Psoas muscle (tissue), 8 donors: ENCODE data around the gene CAPN2. TPM values are rescaled to one million over a fixed set of nuclear protein-coding genes. Genes with fewer than 3 reads are reported as not detected.
"Not testable (repeated sequence)": the region's sequence is repeated elsewhere in the genome, so short reads cannot be mapped to it uniquely, and the experiment has no call there.

Source experiments
- ATAC-seq, 4 donors: fragments of 200-7000 bp; cut with Tn5 transposase; one replicate each; pipeline ENCODE4 v1.9.1; 2020; ENCODE audit warnings: moderate library complexity in 3 of 4, mild to moderate bottlenecking in 2 of 4
- DNase-seq, 2 donors: peaks; one replicate each; pipeline ENCODE4 v3.0.0-alpha.2; 2020
- H3K27ac ChIP-seq: fragments of 200-600 bp; one replicate; pipeline ENCODE4 v1.8.0; 2022
- H3K27me3 ChIP-seq, 3 donors: fragments of 200-600 bp in 1 of 3; one replicate each; pipeline versions ENCODE4 v1.6.1 to v1.8.0; 2013 to 2022; ENCODE audit warnings: low read length in 2 of 3, mild to moderate bottlenecking in 2 of 3, moderate library complexity in 1 of 3; ENCODE audit not compliant: insufficient read depth in 3 of 3
- H3K36me3 ChIP-seq, 2 donors: fragments of 200-600 bp in 1 of 2; one replicate each; pipeline versions ENCODE4 v1.6.1 to v1.8.0; 2013 to 2022; ENCODE audit warnings: low read depth in 1 of 2, mild to moderate bottlenecking in 1 of 2, moderate library complexity in 1 of 2; ENCODE audit not compliant: insufficient read depth in 1 of 2
- H3K4me1 ChIP-seq: fragments of 200-600 bp; one replicate; pipeline ENCODE4 v1.8.0; 2022
- H3K4me3 ChIP-seq: fragments of 200-600 bp; one replicate; pipeline ENCODE4 v1.8.0; 2022; ENCODE audit warnings: mild to moderate bottlenecking
- H3K9me3 ChIP-seq: fragments of 200-600 bp; one replicate; pipeline ENCODE4 v1.8.0; 2022
- CTCF ChIP-seq: fragments of 200-600 bp; IDR thresholded peaks from one replicate; pipeline ENCODE4 v1.8.0; 2022; ENCODE audit warnings: antibody characterized with exemption
- WGBS, 3 donors: extraction: QIAGEN DNeasy Blood & Tissue Kit; methylation state at CpG; one replicate each; pipeline versions ENCODE4 v1.1.6 to v1.1.7; 2013; 5-methylcytosine and 5-hydroxymethylcytosine counted together
- intact Hi-C, 2 donors: fragments of 100-400 bp; cut with DNase I; formaldehyde crosslinking; loops; one replicate each; pipeline versions ENCODE4 v1.11.0 to v1.14.2; 2022
- polyA plus RNA-seq, 3 donors: library from polyadenylated mRNA; stranded (reverse); fragments of 200-250 nt; gene quantifications; one replicate each; pipeline ENCODE4 v1.2.3, GENCODE V29; 2013
- total RNA-seq, 4 donors: library from RNA; stranded (reverse); fragmentation: NEBNext Ultra II Directional in 2 of 4; extraction: Animal tissue kit (Norgen Biotek cat#: 25700) in 2 of 4; gene quantifications; one replicate each; pipeline versions ENCODE4 v1.2.1 to v1.2.4, GENCODE V29; 2021 to 2023
- donor health status: healthy with polysubstance abuse.
- donor health status: DM: no; HTN: no; CAD: no; lungs with moderate emphysema.
- donor health status: Bipolar disorder and iron deficiency.
- donor health status: healthy.
- donor health status: DM: yes; HTN: yes; CAD: no.
- donor health status: DM: no; HTN: no; CAD: no.
- donor health status: DM: no; HTN: no; CAD: no.
- donor health status: DM: yes; HTN: yes; CAD: no.

CAPN2 gene
- total and polyA plus RNA-seq, 7 donors, result 47.6 to 157 (median 105) TPM

DNA sequence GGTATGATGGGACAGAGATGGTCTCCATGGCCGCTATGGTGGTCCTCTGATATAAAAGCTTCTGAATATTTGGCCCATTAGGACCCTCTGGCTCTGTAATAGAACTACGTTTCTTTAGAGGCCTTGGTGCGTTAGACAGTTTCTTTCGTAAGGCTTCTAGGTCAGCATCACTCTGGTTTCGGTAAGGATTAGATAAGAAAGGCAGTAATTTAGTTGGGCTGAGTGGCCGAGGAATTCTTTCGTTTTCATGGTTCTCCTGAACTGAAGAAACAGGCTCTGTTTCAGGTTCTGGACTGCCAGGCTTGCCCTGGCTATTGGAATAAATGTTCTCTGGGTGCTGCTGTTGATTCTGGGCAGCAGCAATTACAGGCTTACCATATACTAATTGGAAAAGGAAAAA is 83.9 kb downstream of the CAPN2 start:
- intact Hi-C loops, result no loop called here
- peaks cover 8 to 99% of the 10 kb centered on the region in 2 donors for H3K36me3 ChIP-seq
- TF ChIP-seq CTCF, result no peak
- no peaks in the 10 kb centered on the region for H3K27me3 ChIP-seq
- DNase-seq (no peak), ATAC-seq (no peak)
- H3K27ac ChIP-seq, result no peak overlapping the region
- no peaks in the 10 kb centered on the region for H3K9me3 ChIP-seq
- 93 to 96% (median 93%) methylated on average over 7 of the region's 7 CpGs for WGBS, 3 donors
- H3K4me3 ChIP-seq, result no peak overlapping the region
- no peaks in the 10 kb centered on the region for H3K4me1 ChIP-seq

- Histone ChIP-seq H3K27ac (no peak overlapping the region), H3K36me3 (peaks cover 2 to 96% of the 10 kb centered on the region in 2 donors), H3K9me3 (no peaks in the 10 kb centered on the region), H3K4me3 (no peak overlapping the region), H3K27me3 (no peaks in the 10 kb centered on the region), H3K4me1 (no peaks in the 10 kb centered on the region)
- TF ChIP-seq CTCF, result no peak
- DNase-seq (no peak), ATAC-seq (no peak)
- 85 to 97% (median 94%) methylated on average over 7 of the region's 7 CpGs for WGBS, 3 donors
- intact Hi-C loops, result no loop called here
Observed at GRCh38 chr1:223802032-223802431, 89.7 kb downstream of the CAPN2 start.

- Histone ChIP-seq H3K4me1 (no peaks in the 10 kb centered on the region), H3K4me3 (no peak overlapping the region), H3K36me3 (peaks cover 2 to 91% of the 10 kb centered on the region in 2 donors), H3K9me3 (no peaks in the 10 kb centered on the region), H3K27me3 (no peaks in the 10 kb centered on the region), H3K27ac (no peak overlapping the region)
- ATAC-seq (no peak), DNase-seq (no peak)
- intact Hi-C loops, result no loop called here
- 69 to 81% (median 77%) methylated on average over 4 of the region's 4 CpGs for WGBS, 3 donors
- TF ChIP-seq CTCF, result no peak
Observed at GRCh38 chr1:223802602-223803001, 90.3 kb downstream of the CAPN2 start.

- H3K27ac ChIP-seq, result no peak overlapping the region
- no peak overlapping the region for H3K4me3 ChIP-seq
- DNase-seq (no peak), ATAC-seq (no peak)
- no peak for TF ChIP-seq CTCF
- no peaks in the 10 kb centered on the region for H3K4me1 ChIP-seq
- whole genome bisulfite sequencing, 3 donors, result 75 to 87% (median 81%) methylated on average over 7 of the region's 7 CpGs
- intact Hi-C loops, result no loop called here
- H3K36me3 ChIP-seq, result peaks cover 2 to 86% of the 10 kb centered on the region in 2 donors
- no peaks in the 10 kb centered on the region for H3K27me3 ChIP-seq
- H3K9me3 ChIP-seq, result no peaks in the 10 kb centered on the region
Observed at GRCh38 chr1:223803211-223803610, 90.9 kb downstream of the CAPN2 start.

GRCh38 chr1:223809905-223810304 is 97.6 kb downstream of the CAPN2 start:
- DNase-seq, H3K9me3 ChIP-seq, ATAC-seq, H3K27me3 ChIP-seq, H3K4me3 ChIP-seq, H3K27ac ChIP-seq: not testable (repeated sequence)
- intact Hi-C loops, result loop anchor here (5.0 to 10.0 kb wide), 2 partner anchors 37 to 95 kb away; partner anchors contain the start of gene TP53BP2 (in 2 of the 2)
- peaks cover 5 to 67% of the 10 kb centered on the region in 2 donors for H3K36me3 ChIP-seq
- peaks cover 13% of the 10 kb centered on the region for H3K4me1 ChIP-seq
- 78 to 91% (median 80%) methylated on average over 4 of the region's 4 CpGs for WGBS, 3 donors
